ENCODE data around the gene SRC.

- TF ChIP-seq, protein P1, sequence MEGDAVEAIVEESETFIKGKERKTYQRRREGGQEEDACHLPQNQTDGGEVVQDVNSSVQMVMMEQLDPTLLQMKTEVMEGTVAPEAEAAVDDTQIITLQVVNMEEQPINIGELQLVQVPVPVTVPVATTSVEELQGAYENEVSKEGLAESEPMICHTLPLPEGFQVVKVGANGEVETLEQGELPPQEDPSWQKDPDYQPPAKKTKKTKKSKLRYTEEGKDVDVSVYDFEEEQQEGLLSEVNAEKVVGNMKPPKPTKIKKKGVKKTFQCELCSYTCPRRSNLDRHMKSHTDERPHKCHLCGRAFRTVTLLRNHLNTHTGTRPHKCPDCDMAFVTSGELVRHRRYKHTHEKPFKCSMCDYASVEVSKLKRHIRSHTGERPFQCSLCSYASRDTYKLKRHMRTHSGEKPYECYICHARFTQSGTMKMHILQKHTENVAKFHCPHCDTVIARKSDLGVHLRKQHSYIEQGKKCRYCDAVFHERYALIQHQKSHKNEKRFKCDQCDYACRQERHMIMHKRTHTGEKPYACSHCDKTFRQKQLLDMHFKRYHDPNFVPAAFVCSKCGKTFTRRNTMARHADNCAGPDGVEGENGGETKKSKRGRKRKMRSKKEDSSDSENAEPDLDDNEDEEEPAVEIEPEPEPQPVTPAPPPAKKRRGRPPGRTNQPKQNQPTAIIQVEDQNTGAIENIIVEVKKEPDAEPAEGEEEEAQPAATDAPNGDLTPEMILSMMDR (IDR thresholded peaks at IDR 0.05; ENCODE audit: insufficient read depth, low read length) = no peak
- TF ChIP-seq REST (IDR thresholded peaks at IDR 0.05; ENCODE audit: insufficient replicate concordance, low read depth) (no peak), POLR2AphosphoS5 (IDR thresholded peaks at IDR 0.05; ENCODE audit: low read depth) (no peak), SPI1 (IDR thresholded peaks at IDR 0.05; ENCODE audit: borderline replicate concordance, low read depth) (no peak)
Measured at GRCh38 chr20:37301558-37301957, 44.4 kb upstream of the SRC start.

Data from HL-60 (cell line).